ENCODE data around the gene ZMYM4.

DNA sequence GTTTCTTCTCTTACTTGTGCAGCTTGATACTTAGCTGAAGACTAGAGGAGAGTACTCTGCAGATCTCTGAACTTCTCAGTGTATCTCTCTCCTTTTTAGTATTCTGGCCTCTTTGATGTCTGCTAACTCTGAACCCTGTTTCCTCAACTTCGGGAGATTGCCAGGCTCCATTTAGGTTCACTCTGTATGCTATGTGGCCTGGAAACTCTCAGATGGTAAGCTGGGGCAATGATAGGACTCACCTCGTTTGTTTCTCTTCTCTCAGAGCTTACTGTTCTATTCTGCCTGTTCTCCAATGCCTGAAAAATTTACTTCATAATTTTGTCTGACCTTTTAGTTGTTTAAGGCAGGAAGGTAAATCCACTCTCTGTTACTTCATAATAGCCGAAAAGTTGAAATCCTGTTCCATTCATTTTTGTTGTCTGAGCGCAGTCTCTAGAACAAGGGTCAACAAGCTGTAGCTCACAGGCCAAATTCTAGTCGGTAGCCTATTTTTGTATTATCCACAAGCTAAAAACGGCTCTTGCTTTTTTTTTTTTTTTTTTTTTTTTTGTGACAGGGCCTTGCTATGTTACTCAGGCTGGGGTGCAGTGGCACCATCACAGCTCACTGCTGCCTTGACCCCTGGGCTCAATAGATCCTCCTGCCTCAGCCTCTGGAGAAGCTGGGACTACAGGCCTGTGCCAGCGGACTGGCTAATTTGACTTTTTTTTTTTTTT is 33.3 kb downstream of the ZMYM4 start:
- TF ChIP-seq ZNF274 (IDR thresholded peaks at IDR 0.05; ENCODE audit: low read depth, low read length): no peak
- TF ChIP-seq YY1 (IDR thresholded peaks at IDR 0.05; ENCODE audit: insufficient read depth, insufficient read length): no peak
